ENCODE results near the gene OBSCN.

OBSCN gene

GRCh38 chr1:228359613-228360532 lies 152.0 kb downstream of the OBSCN start:
- no peaks in the 10 kb centered on the region for H3K4me1 Mint-ChIP-seq
- no peaks in the 10 kb centered on the region for H3K9me3 Mint-ChIP-seq
- peaks cover 3% of the 10 kb centered on the region for H3K36me3 Mint-ChIP-seq
- H3K4me3 Mint-ChIP-seq, result no peak overlapping the region
- H3K27me3 Mint-ChIP-seq, result no peaks in the 10 kb centered on the region
- no peak overlapping the region for H3K27ac Mint-ChIP-seq

DNA sequence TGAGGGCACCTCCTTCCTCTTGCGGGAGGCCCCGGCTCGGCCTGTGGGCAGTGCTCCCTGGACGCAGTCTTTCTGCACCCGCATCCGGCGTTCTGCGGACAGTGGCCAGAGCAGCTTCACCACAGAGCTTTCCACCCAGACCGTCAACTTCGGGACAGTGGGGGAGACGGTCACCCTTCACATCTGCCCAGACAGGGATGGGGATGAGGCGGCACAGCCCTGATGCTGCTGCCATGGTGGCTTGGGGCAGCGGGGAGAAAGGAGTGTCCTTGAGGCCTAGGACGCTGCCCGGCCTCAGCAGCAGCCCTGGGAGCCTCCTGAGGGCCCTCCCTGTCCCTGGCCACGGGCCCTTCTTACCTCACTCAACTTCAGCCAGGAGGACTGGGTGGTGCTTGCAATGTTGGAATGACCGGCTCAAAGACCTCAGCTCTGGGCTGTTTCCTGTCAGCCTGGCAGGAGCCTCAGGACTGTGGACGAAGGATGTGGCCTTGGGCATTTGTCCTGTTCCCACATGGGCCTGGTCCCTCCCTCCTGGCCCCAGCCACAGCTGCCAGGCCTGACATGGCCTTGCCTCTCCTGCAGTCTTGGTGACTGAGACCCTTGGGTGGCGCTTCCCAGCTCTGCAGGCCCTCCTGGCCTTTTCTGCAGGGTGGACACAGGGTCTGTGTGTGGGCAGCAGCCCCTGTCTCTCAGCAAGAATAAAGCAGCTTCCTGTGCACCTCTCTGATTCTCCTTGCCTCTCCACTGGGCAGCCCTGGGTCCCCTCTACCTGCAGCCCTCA lies 152.9 kb downstream of the OBSCN start:
- Mint-ChIP-seq H3K36me3 (peaks cover 3% of the 10 kb centered on the region), H3K27ac (no peak overlapping the region), H3K4me1 (no peaks in the 10 kb centered on the region), H3K4me3 (no peak overlapping the region), H3K27me3 (no peaks in the 10 kb centered on the region), H3K9me3 (no peaks in the 10 kb centered on the region)

- H3K4me1 Mint-ChIP-seq, result no peaks in the 10 kb centered on the region
- H3K9me3 Mint-ChIP-seq, result no peaks in the 10 kb centered on the region
- H3K4me3 Mint-ChIP-seq, result no peak overlapping the region
- H3K27me3 Mint-ChIP-seq, result no peaks in the 10 kb centered on the region
- H3K27ac Mint-ChIP-seq, result no peak overlapping the region
- peaks cover 3% of the 10 kb centered on the region for H3K36me3 Mint-ChIP-seq
These were observed 153.7 kb downstream of the OBSCN start for GRCh38 chr1:228361314-228362140.

DNA sequence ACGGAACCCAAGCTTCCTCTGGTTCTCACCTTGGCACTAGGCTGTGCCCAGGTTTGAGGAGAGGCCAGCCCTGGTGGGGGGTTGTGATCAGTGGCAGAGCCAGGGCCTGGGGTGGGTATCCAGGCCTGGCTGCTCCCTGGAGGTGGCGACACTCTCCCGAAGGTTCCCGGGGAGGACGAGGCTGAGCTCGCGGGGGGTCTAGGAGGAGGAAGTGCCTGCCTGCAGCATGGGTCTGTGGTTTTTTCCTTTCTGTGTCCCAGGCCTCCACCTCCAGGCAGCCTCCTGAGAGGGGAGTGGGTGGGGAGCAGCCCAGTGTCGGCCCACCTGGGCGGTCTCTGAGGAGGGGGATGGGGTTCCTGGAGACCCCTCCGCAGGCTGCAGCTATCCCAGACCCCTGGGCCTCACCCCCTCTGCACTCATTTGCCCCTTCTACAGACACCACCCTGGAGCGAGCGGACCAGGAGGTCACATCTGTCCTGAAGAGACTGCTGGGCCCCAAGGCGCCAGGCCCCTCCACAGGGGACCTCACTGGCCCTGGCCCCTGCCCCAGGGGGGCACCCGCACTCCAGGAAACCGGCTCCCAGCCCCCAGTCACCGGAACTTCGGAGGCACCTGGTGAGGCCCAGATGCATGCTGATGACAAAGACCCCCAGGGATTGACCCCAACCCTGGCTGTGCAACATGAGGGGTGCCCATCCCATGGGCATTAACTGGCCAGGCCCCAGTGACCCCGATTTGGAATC lies 154.5 kb downstream of the OBSCN start:
- no peak overlapping the region for H3K27ac Mint-ChIP-seq
- H3K27me3 Mint-ChIP-seq, result no peaks in the 10 kb centered on the region
- H3K4me1 Mint-ChIP-seq, result no peaks in the 10 kb centered on the region
- no peak overlapping the region for H3K4me3 Mint-ChIP-seq
- no peaks in the 10 kb centered on the region for H3K9me3 Mint-ChIP-seq
- peaks cover 3% of the 10 kb centered on the region for H3K36me3 Mint-ChIP-seq

GRCh38 chr1:228362884-228363450 lies 155.1 kb downstream of the OBSCN start:
- no peak overlapping the region for H3K27ac Mint-ChIP-seq
- H3K4me1 Mint-ChIP-seq, result no peaks in the 10 kb centered on the region
- no peaks in the 10 kb centered on the region for H3K9me3 Mint-ChIP-seq
- H3K36me3 Mint-ChIP-seq, result peaks cover 3% of the 10 kb centered on the region
- H3K27me3 Mint-ChIP-seq, result no peaks in the 10 kb centered on the region
- H3K4me3 Mint-ChIP-seq, result no peak overlapping the region

DNA sequence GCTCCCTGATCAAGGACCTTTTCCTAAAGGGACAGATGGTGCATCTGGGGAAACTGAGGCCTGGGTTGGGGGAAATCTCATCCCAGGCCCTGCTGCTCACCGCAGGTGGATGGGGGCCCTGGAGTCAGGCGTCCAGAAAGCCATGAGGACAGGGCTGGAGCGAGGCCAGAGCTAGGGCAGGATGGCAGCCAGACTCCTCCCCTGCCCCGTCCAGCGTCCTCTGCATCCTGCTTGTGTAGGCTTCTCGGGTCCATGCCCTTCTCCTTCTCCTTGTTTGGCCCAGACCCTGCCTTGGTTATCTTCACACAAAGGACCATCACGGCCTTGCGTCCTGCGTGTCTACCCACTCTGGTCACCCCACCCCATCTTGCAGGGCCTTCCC lies 155.8 kb downstream of the OBSCN start:
- no peak overlapping the region for H3K27ac Mint-ChIP-seq

DNA sequence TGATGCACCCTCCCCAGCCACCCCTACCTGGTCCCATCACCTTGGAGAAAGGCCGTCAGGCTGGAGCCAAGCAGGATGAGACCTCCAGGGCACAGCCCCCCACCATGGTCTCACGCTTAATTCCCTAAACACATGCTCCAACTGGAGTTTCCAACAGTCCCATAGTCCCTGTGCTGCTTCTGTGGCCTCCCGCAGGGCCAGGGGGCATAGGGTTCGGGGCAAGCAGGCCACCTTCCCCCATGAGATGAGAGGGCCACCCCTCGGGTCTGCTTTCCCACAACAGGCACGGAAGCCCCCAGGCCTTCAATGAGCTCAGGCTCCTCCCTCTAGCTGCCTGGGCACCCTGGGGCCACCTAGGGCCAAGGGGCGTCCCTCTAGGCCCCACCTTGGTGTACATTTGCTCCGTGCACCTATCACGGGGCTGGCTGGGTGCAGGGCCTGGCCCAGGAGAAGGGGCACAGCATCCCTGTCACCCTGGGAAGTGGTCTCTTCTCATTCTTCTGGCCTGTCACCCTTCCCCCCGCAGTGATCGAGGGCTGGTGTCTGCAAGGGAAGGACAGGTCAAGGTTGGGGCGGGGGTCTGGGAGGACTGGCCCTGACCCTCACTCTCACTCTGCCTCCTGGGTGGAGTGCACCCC lies 156.3 kb downstream of the OBSCN start:
- H3K4me1 Mint-ChIP-seq, result no peaks in the 10 kb centered on the region
- no peaks in the 10 kb centered on the region for H3K27me3 Mint-ChIP-seq
- no peak overlapping the region for H3K27ac Mint-ChIP-seq
- H3K4me3 Mint-ChIP-seq, result no peak overlapping the region
- H3K9me3 Mint-ChIP-seq, result no peaks in the 10 kb centered on the region
- H3K36me3 Mint-ChIP-seq, result peaks cover 3% of the 10 kb centered on the region

More for the DNA sequence above, 155.8 kb downstream of the OBSCN start:
- H3K9me3 Mint-ChIP-seq, result no peaks in the 10 kb centered on the region
- no peaks in the 10 kb centered on the region for H3K4me1 Mint-ChIP-seq
- H3K27me3 Mint-ChIP-seq, result no peaks in the 10 kb centered on the region
- H3K36me3 Mint-ChIP-seq, result peaks cover 3% of the 10 kb centered on the region
- no peak overlapping the region for H3K4me3 Mint-ChIP-seq

- H3K27me3 Mint-ChIP-seq, result no peaks in the 10 kb centered on the region
- no peaks in the 10 kb centered on the region for H3K9me3 Mint-ChIP-seq
- no peak overlapping the region for H3K27ac Mint-ChIP-seq
- no peak overlapping the region for H3K4me3 Mint-ChIP-seq
- H3K36me3 Mint-ChIP-seq, result peaks cover 3% of the 10 kb centered on the region
- H3K4me1 Mint-ChIP-seq, result no peaks in the 10 kb centered on the region
These were observed 156.9 kb downstream of the OBSCN start for GRCh38 chr1:228364706-228365213.

- no peaks in the 10 kb centered on the region for H3K27me3 Mint-ChIP-seq
- H3K9me3 Mint-ChIP-seq, result no peaks in the 10 kb centered on the region
- H3K4me1 Mint-ChIP-seq, result no peaks in the 10 kb centered on the region
- H3K27ac Mint-ChIP-seq, result no peak overlapping the region
- no peak overlapping the region for H3K4me3 Mint-ChIP-seq
- H3K36me3 Mint-ChIP-seq, result peaks cover 3% of the 10 kb centered on the region
These were observed 157.6 kb downstream of the OBSCN start for GRCh38 chr1:228365271-228366061.

DNA sequence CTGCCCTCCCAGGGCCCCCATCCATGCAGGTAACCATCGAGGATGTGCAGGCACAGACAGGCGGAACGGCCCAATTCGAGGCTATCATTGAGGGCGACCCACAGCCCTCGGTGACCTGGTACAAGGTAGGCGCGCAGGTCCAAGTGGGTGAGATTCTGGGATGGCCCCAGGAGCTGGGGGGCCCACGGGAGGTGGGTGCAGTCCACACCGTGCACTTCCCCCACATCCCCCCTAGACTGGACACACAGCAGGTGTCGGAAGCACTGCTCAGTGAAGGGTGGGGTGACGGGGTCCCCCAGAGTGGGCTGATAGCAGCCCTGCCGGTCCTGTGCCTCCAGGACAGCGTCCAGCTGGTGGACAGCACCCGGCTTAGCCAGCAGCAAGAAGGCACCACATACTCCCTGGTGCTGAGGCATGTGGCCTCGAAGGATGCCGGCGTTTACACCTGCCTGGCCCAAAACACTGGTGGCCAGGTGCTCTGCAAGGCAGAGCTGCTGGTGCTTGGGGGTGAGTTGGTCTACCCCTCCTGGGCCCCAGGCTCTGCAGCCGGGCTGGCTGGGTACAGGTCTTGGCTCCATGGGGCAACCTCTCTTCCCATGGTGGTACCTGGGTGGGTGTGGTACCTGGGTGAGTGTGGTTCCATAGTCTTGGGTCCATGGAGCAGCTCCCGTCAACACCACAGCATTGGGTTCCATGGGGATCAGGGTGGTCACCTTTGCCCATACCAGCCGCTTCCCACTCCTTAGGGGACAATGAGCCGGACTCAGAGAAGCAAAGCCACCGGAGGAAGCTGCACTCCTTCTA lies 158.4 kb downstream of the OBSCN start:
- no peak overlapping the region for H3K27ac Mint-ChIP-seq
- H3K9me3 Mint-ChIP-seq, result no peaks in the 10 kb centered on the region
- no peaks in the 10 kb centered on the region for H3K4me1 Mint-ChIP-seq
- H3K4me3 Mint-ChIP-seq, result no peak overlapping the region
- H3K27me3 Mint-ChIP-seq, result no peaks in the 10 kb centered on the region
- peaks cover 3% of the 10 kb centered on the region for H3K36me3 Mint-ChIP-seq

- no peaks in the 10 kb centered on the region for H3K9me3 Mint-ChIP-seq
- no peak overlapping the region for H3K4me3 Mint-ChIP-seq
- H3K36me3 Mint-ChIP-seq, result peaks cover 3% of the 10 kb centered on the region
- H3K4me1 Mint-ChIP-seq, result no peaks in the 10 kb centered on the region
- H3K27me3 Mint-ChIP-seq, result no peaks in the 10 kb centered on the region
- H3K27ac Mint-ChIP-seq, result no peak overlapping the region
These were observed 159.3 kb downstream of the OBSCN start for GRCh38 chr1:228366866-228367741.
